MM.1S (cell line): ENCODE measurements around the gene ZNF670.
"Not testable (repeated sequence)": the region's sequence is repeated elsewhere in the genome, so short reads cannot be mapped to it uniquely, and the experiment has no call there.

Source experiments
- DNase-seq: peaks from one replicate; pipeline ENCODE4 v3.0.0-alpha.2; 2015
- H2AFZ ChIP-seq: fragments of 300-600 bp; sonication (generic); 2 replicates; pipeline ENCODE4 v1.6.0; 2016; ENCODE audit warnings: antibody characterized with exemption, low read length
- H3F3A ChIP-seq: fragments of 300-600 bp; sonication (generic); 2 replicates; pipeline ENCODE4 v1.6.1; 2016; ENCODE audit warnings: mild to moderate bottlenecking, antibody characterized with exemption, low read length, moderate library complexity, mixed read lengths; ENCODE audit not compliant: insufficient read depth
- H3K27ac ChIP-seq: fragments of 300-600 bp; sonication (generic); 2 replicates; pipeline ENCODE4 v1.5.1; 2016; ENCODE audit warnings: mild to moderate bottlenecking, low read length
- H3K27me3 ChIP-seq: fragments of 300-600 bp; sonication (generic); replicated peaks from 2 replicates; pipeline ENCODE4 v1.6.0; 2016; ENCODE audit warnings: low read length; ENCODE audit not compliant: insufficient read depth
- H3K36me3 ChIP-seq: fragments of 300-600 bp; sonication (generic); replicated peaks from 2 replicates; pipeline ENCODE4 v1.6.1; 2016; ENCODE audit warnings: mild to moderate bottlenecking, low read length, mixed read lengths; ENCODE audit not compliant: insufficient read depth
- H3K4me1 ChIP-seq: fragments of 300-600 bp; sonication (generic); 2 replicates; pipeline ENCODE4 v1.6.1; 2016; ENCODE audit warnings: low read length, mixed read lengths
- H3K4me2 ChIP-seq: fragments of 300-600 bp; sonication (generic); 2 replicates; pipeline ENCODE4 v1.6.0; 2016; ENCODE audit warnings: low read depth, low read length
- H3K4me3 ChIP-seq: fragments of 300-600 bp; sonication (generic); 2 replicates; pipeline ENCODE4 v1.5.1; 2016; ENCODE audit warnings: low read length, mixed read lengths
- H3K79me2 ChIP-seq: fragments of 300-600 bp; sonication (generic); 2 replicates; pipeline ENCODE4 v1.6.1; 2016; ENCODE audit warnings: mixed run types, low read length, mixed read lengths
- H3K9ac ChIP-seq: fragments of 300-600 bp; sonication (generic); 2 replicates; pipeline ENCODE4 v1.6.1; 2016; ENCODE audit warnings: low read length, mixed read lengths
- H3K9me2 ChIP-seq: fragments of 300-600 bp; sonication (generic); replicated peaks from 2 replicates; pipeline ENCODE4 v1.6.1; 2016; ENCODE audit warnings: mild to moderate bottlenecking, low read length, mixed read lengths; ENCODE audit not compliant: insufficient read depth
- H3K9me3 ChIP-seq: fragments of 300-600 bp; sonication (generic); replicated peaks from 2 replicates; pipeline ENCODE4 v1.6.1; 2016; ENCODE audit warnings: mild to moderate bottlenecking, low read length, mixed read lengths; ENCODE audit not compliant: insufficient read depth
- H4K20me1 ChIP-seq: fragments of 300-600 bp; sonication (generic); 2 replicates; pipeline ENCODE4 v1.6.1; 2016; ENCODE audit warnings: mild to moderate bottlenecking, low read length, moderate library complexity, mixed read lengths; ENCODE audit not compliant: insufficient read depth
- CTCF ChIP-seq: fragments of 300-600 bp; sonication (generic); IDR thresholded peaks from 2 replicates; pipeline ENCODE4 v1.5.1; 2016; ENCODE audit warnings: antibody characterized with exemption, low read length, mixed read lengths
- EZH2 ChIP-seq: fragments of 300-600 bp; sonication (generic); optimal IDR thresholded peaks from 2 replicates; pipeline ENCODE3; 2017; ENCODE audit warnings: low read depth, mild to moderate bottlenecking, antibody characterized with exemption, low read length, mixed read lengths
- EZH2phosphoT487 ChIP-seq: fragments of 300-600 bp; sonication (generic); IDR thresholded peaks from 2 replicates; pipeline ENCODE4 v1.6.1; 2018; ENCODE audit warnings: antibody characterized with exemption, low read length

Gene ZNF670

GRCh38 chr1:247121382-247121781 lies 42.8 kb upstream of the ZNF670 start:
- Histone ChIP-seq H2AFZ (no peak overlapping the region), H3K4me2 (no peak overlapping the region), H3F3A (no peaks in the 10 kb centered on the region), H4K20me1 (no peaks in the 10 kb centered on the region), H3K9me3 (no peaks in the 10 kb centered on the region), H3K9me2 (no peaks in the 10 kb centered on the region), H3K4me3 (no peak overlapping the region), H3K9ac (no peak overlapping the region), H3K27ac (no peak overlapping the region), H3K79me2 (no peaks in the 10 kb centered on the region), H3K36me3 (no peaks in the 10 kb centered on the region), H3K27me3 (no peaks in the 10 kb centered on the region), H3K4me1 (no peaks in the 10 kb centered on the region)
- TF ChIP-seq CTCF, result no peak
- no peak for TF ChIP-seq EZH2
- no peak for TF ChIP-seq EZH2phosphoT487
- DNase-seq, result no peak

GRCh38 chr1:247120408-247120668 lies 41.7 kb upstream of the ZNF670 start:
- not testable (repeated sequence) for H3K27me3 ChIP-seq, H3K9ac ChIP-seq, H3K9me3 ChIP-seq, H3K36me3 ChIP-seq, H3K4me2 ChIP-seq, H4K20me1 ChIP-seq, H3K79me2 ChIP-seq, H3K4me3 ChIP-seq, H3K27ac ChIP-seq, DNase-seq, H3K4me1 ChIP-seq, H2AFZ ChIP-seq, H3K9me2 ChIP-seq, H3F3A ChIP-seq

- Histone ChIP-seq H3K4me2 (no peak overlapping the region), H3F3A (no peaks in the 10 kb centered on the region), H4K20me1 (no peaks in the 10 kb centered on the region), H3K4me3 (no peak overlapping the region), H3K9me3 (no peaks in the 10 kb centered on the region), H3K79me2 (no peaks in the 10 kb centered on the region), H3K4me1 (no peaks in the 10 kb centered on the region), H3K27me3 (no peaks in the 10 kb centered on the region), H3K27ac (no peak overlapping the region), H3K36me3 (no peaks in the 10 kb centered on the region), H3K9me2 (no peaks in the 10 kb centered on the region), H3K9ac (no peak overlapping the region), H2AFZ (no peak overlapping the region)
- DNase-seq, result no peak
- TF ChIP-seq CTCF (no peak), EZH2 (no peak), EZH2phosphoT487 (no peak)
Measured at GRCh38 chr1:247119600-247120407, 41.2 kb upstream of the ZNF670 start.

GRCh38 chr1:247118946-247119446 lies 40.4 kb upstream of the ZNF670 start:
- Histone ChIP-seq H3K4me2 (no peak overlapping the region), H3F3A (no peaks in the 10 kb centered on the region), H3K27me3 (no peaks in the 10 kb centered on the region), H3K9me3 (no peaks in the 10 kb centered on the region), H3K4me1 (no peaks in the 10 kb centered on the region), H2AFZ (no peak overlapping the region), H4K20me1 (no peaks in the 10 kb centered on the region), H3K9me2 (no peaks in the 10 kb centered on the region), H3K4me3 (no peak overlapping the region), H3K27ac (no peak overlapping the region), H3K36me3 (no peaks in the 10 kb centered on the region), H3K9ac (no peak overlapping the region), H3K79me2 (no peaks in the 10 kb centered on the region)
- TF ChIP-seq CTCF (peak; percentile 27), EZH2 (no peak)
- DNase-seq, result peak; percentile 9
